H1 (cell line): ENCODE data around the gene DAGLA. TPM values are rescaled to one million over a fixed set of nuclear protein-coding genes. Genes with fewer than 3 reads are reported as not detected.

ENCODE experiments used
- CTCF ChIP-seq, 3 experiments: IDR thresholded peaks; 1 replicate in 2 of 3; 2 replicates in 1 of 3; pipeline versions ENCODE4 v1.5.1 to v1.6.1; 2011; ENCODE audit warnings: low read length in 3 of 3, mild to moderate bottlenecking in 3 of 3, inconsistent platforms in 2 of 3, low read depth in 1 of 3, moderate library complexity in 1 of 3; ENCODE audit not compliant: insufficient read depth in 1 of 3; ENCODE audit errors: control extremely low read depth in 1 of 3
- SUZ12 ChIP-seq: fragments of 200-600 bp; sonication (generic); IDR thresholded peaks from 2 replicates; pipeline ENCODE4 v1.6.1; 2012; ENCODE audit warnings: mild to moderate bottlenecking, inconsistent platforms, low read length, moderate library complexity, mixed read lengths
- polyA plus RNA-seq, 7 experiments: library from polyadenylated mRNA; depleted of rRNA in 3 of 7; stranded (reverse) in 5 of 7; unstranded in 2 of 7; fragments of >200 nt in 5 of 7; fragments of 200-250 nt in 2 of 7; gene quantifications; 1 replicate in 5 of 7; 2 replicates in 1 of 7; 4 replicates in 1 of 7; pipeline versions ENCODE4 v1.2.1 to v1.2.3, GENCODE V29; 2011 to 2013; ENCODE audit warnings: missing spikeins in 2 of 7, mixed read lengths in 2 of 7
- total RNA-seq: library from RNA; stranded (reverse); fragmentation: NEBNext Ultra II Directional; extraction: Animal tissue kit (Norgen Biotek cat#: 25700); gene quantifications from 2 replicates; pipeline ENCODE4 v1.2.1, GENCODE V29; 2021

Gene DAGLA
- total and polyA plus RNA-seq, 2 of the 8 experiments (the other 6 are each of a cell fraction or from before 2014, with no cell fraction given): 3.6 to 6.6 TPM

GRCh38 chr11:61776561-61777075 lies 96.4 kb downstream of the DAGLA start (continued):
- peak; percentile 76 to 89 (median 80) for TF ChIP-seq CTCF (IDR thresholded peaks at IDR 0.05; ENCODE audit: control extremely low read depth in 1 of 3, insufficient read depth in 1 of 3, low read depth in 1 of 3, low read length in 3 of 3)
- TF ChIP-seq SUZ12: no peak
- TF ChIP-seq, all 59 proteins: peak for 3
